HL-60/S4 treated with retinoic acid at 250 ng/mL for 4 days and 3 days (cell line): ENCODE data around the gene ANKS1A.

Experiments used
- in situ Hi-C: fragments of 300-500 bp; cut with MboI; formaldehyde crosslinking; loops from 2 replicates; pipeline ENCODE4 v1.7.0; 2022; ENCODE audit warnings: low sequenced_read_pairs

Gene ANKS1A

DNA sequence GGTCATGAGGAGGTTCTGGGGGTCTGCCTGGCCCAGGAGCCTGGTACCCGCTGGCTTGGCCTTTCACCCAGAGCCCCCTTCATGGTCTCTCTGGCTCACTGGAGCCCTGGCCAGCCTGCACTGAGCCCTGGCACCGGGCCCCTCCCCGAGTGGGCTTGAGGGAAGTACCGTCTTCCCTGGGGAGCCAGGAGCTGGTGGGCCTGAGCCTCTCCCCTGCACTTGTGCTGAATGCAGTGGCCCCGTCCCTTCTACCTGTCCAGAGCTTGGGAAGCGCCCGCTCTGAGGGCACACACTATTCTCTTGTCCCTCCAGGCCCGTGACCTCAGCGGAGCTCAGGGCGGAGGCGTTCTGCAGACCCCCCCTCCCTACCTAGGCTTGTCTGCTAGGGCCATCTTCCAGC, 189.8 kb downstream of the ANKS1A start:
- in situ Hi-C loops, result no loop called here

DNA sequence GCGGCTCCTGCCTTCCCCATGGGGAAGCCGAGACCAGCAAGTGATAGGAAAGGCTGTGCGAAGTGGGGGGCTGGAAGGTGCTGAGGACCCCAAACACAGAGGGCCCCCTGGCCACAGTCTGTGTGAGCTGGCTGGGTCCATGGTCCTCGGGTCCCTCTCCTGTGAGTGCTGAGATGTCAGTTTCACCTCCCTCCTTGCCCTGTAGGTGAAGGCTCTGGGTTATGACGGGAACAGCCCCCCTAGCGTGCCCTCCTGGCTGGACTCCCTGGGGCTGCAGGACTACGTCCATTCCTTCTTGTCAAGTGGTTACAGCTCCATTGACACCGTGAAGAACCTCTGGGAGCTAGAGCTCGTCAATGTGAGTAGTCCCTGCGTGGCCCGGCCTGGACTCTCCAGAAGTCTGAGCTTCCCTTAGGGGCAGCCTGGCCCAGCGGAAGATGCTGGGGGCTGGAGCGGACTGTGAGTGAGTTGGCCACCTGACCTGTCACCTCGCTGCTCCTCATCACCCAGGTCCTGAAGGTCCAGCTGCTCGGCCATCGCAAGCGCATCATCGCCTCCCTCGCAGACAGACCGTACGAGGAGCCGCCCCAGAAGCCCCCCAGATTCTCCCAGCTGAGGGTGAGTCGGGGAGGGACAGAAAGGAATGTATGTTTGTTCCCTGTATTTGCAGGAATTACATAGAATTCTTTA, 190.4 kb downstream of the ANKS1A start:
- in situ Hi-C loops, result no loop called here

GRCh38 chr6:35080016-35080680, 191.1 kb downstream of the ANKS1A start:
- in situ Hi-C loops, result no loop called here

DNA sequence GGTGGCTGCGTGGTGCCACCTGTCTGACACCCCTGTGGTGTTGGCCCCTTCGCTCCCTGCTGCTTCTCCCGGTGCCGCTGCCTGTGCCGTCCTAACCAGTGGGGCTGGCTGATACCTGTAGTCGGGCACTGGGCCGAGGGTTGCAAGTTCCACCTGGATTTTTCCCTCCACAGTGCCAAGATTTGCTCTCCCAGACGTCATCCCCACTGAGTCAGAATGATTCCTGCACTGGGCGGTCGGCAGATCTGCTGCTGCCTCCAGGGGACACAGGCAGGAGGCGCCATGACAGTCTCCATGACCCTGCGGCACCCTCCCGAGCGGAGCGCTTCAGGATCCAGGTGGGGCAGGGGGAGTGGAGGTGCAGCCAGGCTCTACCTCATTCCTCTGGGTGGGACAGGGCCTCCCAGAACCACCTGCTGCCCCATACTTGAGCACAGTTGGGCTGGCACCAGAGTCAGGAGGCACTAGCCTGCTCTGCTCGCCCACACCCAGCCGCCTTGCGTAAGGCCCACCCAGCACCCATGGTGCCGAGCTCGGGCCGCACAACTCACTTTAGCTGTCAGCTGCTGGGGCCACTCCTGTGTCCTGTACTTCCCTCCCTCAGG, 191.9 kb downstream of the ANKS1A start:
- in situ Hi-C loops, result no loop called here

DNA sequence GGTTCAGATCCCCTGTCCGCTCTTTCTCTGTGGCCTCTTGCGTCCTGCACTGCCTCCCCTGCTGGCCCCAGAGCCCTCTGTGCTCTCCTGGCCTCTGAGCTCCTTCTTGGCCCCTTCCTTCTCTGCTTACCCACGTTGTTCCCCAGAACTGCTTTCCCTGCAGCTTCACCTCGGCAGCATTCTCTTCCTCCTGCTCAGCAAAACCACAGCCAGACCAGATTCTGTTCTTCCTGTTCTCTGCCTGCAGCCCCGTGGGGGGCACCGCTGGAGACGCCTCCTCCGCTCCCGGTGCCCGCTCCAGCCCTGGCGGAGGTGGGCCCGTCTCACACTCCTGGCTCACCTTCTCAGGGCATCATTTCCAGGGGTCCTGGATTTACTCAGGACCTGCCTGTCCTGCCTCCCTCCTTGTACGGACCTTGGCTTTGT, 192.4 kb downstream of the ANKS1A start:
- in situ Hi-C loops, result no loop called here

DNA sequence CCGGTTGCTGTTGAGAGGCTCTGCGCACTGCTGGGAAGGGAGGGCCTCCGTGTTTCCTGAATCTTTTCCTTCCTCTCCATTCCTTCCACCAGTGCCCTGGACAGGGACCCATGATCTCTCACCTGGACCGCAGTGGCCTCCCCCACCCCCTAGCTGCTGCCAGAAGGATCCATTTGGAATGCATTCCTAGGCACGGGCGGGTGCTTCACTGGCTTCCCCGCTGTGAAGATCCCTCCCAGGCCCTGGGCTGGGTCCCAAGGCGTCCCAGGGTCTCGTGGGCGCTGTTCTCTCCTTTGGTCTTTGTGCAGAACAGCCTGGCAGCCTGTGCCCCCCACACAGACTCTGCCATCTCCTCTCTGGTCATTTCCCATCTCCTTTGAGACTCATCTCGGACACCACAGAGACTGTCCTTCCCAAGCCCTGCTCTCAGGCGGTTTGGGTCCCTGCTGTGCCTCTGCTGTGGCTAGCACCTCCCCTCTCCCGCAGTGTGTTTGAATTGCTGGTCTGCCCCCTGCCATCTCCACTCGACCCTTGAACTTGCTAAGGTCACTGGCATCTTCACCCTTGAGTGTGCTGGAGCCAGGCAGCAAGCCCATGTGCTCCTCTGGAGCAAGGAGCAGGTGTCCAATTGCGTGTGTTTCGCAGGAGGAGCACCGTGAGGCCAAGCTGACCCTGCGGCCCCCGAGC, 193.1 kb downstream of the ANKS1A start:
- in situ Hi-C loops, result no loop called here

DNA sequence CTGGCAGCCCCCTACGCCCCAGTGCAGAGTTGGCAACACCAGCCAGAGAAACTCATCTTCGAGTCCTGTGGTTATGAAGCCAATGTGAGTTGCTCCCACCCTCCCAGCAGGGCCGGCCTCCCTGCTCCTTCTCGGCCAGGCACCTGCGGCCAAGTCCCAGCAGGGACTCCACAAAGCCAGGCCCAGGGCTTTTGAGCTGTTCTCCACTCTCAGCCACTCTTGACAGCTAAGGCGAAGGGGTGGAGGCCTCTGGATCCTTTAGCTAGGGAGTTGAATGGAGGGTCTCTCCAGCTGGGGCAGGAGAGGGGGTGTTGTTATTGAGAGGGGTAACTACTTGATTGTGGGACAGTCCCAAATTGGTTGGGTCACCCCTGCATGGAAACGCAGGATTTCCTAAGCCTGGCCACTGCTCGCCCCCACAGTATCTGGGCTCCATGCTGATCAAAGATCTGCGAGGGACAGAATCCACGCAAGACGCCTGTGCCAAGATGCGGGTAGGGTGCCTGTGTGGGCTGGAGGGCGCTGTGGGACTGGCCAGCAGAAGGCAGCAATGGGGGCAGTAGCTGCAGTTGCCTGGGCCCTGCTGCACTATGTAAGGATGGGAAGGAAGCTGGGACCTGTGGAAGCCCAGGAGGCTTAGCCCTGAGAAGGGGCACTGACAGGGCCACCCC, 193.8 kb downstream of the ANKS1A start:
- in situ Hi-C loops, result no loop called here

GRCh38 chr6:35083507-35083906, 194.5 kb downstream of the ANKS1A start:
- in situ Hi-C loops, result no loop called here

GRCh38 chr6:35084041-35084491, 195.0 kb downstream of the ANKS1A start:
- in situ Hi-C loops, result no loop called here

DNA sequence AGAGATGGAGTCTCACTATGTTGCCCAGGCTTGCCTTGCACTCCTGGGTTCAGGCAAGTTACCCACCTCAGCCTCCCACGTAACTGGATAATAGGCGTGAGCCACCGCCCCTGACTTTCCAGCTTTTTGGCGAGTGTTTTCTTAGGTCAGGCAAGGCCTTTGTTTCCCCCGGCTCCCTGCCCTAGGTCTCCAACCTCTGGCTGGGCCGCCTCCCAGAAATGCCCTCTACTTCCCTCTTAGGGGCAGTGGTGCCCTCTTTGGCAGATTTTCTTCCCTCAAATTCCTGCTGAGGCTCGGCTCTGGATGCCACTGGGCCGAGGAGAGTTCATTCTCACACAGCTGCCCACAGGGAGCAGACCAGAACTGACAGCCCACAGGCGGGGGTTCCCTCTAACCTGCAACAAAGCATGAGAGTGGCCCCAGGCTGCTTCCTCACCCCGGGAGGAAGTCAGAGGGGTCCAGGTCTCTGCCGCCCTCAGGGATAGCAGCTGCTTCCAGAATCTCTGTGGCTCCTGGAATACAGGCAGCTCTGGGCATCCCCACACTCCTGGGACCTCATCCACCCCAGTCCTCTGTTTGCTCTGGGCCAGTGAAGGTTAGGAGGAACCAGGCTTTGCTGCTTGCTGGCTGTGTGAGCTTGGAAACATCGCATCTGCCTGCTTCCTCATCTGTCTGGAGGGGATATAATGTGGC, 195.6 kb downstream of the ANKS1A start:
- in situ Hi-C loops, result no loop called here

DNA sequence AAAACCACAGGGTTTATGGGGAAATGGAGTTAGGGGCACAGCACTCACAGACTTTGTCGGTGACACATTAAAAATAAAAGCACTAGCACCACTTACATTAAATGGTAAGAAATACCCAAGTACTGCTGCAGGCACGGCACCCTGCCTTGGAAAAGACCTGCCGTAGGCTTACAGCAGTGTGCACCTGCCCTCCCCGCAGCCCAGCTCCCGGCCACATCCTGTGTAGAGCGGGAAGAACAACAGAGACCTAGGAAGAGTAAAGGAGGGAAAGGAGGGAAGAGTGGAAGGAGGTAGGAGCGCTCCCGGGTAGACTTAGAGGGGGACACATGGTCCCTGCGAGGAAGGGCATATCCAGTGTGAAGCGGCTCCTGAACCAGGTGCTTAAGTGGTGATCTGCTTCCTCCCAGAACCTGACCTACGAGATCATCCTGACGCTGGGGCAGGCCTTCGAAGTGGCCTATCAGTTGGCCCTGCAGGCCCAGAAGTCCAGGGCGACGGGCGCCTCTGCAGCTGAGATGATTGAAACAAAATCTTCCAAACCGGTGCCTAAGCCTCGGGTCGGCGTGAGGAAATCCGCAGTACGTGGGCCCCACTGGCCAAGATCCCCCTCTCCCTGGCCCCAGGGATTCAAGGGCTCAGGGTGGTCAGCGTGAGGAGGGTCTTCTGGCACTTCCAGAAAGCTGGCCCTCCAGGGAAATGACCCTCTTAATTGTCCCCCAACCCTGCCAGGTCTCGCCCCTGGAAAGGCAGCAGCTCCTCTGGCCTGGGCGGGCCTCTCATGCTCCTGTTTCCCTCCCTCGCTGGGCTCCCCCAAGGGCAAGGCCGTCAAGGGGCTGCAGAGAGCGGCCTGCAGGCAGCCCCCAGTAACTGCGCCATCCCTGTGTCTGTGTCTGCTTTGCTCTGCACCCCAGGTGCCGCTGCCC, 196.6 kb downstream of the ANKS1A start:
- in situ Hi-C loops, result no loop called here

DNA sequence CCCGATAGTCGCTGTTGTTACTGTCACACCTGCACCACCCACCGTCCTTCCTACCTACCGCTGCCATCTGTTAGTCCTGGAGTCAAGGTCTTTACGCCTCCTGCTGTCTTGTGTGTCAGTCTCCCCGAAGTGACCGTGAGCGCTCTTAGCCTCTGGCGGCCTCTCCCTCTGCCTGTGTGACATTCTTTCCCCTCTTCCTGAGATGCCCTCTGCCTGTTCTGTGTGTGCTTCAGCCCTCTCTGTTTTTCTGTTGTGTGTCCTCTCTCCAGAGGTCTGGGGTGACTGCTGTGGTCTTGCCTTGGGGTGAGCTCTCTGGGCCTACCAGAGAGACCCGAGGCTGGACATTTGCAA, 197.2 kb downstream of the ANKS1A start:
- in situ Hi-C loops, result no loop called here

GRCh38 chr6:35086636-35087360, 197.7 kb downstream of the ANKS1A start:
- in situ Hi-C loops, result no loop called here

GRCh38 chr6:35087361-35088280, 198.6 kb downstream of the ANKS1A start:
- in situ Hi-C loops, result no loop called here

- in situ Hi-C loops, result no loop called here
These were observed 199.5 kb downstream of the ANKS1A start for GRCh38 chr6:35088281-35089215.

GRCh38 chr6:35089216-35089934, 200.3 kb downstream of the ANKS1A start:
- in situ Hi-C loops, result no loop called here
